PC-3 (cell line): ENCODE results near the gene SERPINA6.
"Not testable (repeated sequence)": the region's sequence is repeated elsewhere in the genome, so short reads cannot be mapped to it uniquely, and the experiment has no call there.

Source experiments
- EZH2 ChIP-seq: fragments of 300-600 bp; sonication (generic); IDR thresholded peaks from one replicate; pipeline ENCODE4 v1.6.1; 2017; ENCODE audit warnings: antibody characterized with exemption, mild to moderate bottlenecking, low read length; ENCODE audit not compliant: unreplicated experiment
- TF ChIP-seq, protein P1 (sequence below): fragments of 300-600 bp; sonication (generic); conservative IDR thresholded peaks from 2 replicates; pipeline ENCODE4 v1.5.1; 2017; ENCODE audit warnings: antibody characterized with exemption, low read depth, mild to moderate bottlenecking, low read length

DNA sequence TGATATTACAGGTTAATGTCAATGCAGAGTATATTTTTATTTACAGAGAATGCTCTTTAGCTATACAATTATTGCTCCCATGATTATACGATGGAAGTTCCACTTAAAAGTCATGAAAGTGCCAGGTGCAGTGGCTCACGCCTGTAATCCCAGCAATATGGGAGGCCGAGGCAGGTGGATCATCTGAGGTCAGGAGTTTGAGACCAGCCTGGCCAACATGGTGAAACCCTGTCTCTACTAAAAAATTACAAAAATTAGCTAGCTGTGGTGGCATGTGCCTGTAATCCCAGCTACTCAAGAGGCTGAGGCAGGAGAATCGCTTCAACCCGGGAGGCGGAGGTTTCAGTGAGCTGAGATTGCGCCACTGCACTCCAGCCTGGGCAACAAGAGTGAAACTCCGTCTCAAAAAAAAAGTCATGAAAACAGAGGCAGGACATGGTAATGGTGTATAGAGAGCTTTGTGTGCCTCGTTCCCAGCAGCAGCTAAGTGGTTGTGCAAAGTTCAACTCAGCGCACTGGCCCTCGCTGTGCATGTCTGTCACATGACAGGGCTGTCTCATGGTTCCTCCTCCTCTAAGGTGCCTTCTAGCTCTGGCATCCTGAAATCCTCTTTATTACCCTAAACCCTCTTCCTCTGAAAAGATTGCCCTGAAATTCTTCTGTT, 46.1 kb downstream of the SERPINA6 start:
- not testable (repeated sequence) for TF ChIP-seq EZH2
- TF ChIP-seq, protein P1, sequence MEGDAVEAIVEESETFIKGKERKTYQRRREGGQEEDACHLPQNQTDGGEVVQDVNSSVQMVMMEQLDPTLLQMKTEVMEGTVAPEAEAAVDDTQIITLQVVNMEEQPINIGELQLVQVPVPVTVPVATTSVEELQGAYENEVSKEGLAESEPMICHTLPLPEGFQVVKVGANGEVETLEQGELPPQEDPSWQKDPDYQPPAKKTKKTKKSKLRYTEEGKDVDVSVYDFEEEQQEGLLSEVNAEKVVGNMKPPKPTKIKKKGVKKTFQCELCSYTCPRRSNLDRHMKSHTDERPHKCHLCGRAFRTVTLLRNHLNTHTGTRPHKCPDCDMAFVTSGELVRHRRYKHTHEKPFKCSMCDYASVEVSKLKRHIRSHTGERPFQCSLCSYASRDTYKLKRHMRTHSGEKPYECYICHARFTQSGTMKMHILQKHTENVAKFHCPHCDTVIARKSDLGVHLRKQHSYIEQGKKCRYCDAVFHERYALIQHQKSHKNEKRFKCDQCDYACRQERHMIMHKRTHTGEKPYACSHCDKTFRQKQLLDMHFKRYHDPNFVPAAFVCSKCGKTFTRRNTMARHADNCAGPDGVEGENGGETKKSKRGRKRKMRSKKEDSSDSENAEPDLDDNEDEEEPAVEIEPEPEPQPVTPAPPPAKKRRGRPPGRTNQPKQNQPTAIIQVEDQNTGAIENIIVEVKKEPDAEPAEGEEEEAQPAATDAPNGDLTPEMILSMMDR = not testable (repeated sequence)
